GM18520 (cell line): Measurements from ENCODE around the gene RBPJ.

Experiments used
- ATAC-seq: cut with Tn5 transposase; IDR thresholded peaks from one replicate; pipeline ENCODE4 v1.9.1; 2021; ENCODE audit not compliant: unreplicated experiment

The RBPJ gene

GRCh38 chr4:26484032-26484515 is 163.3 kb downstream of the RBPJ start:
- no peak for ATAC-seq

- no peak for ATAC-seq
Observed at GRCh38 chr4:26484516-26484915, 163.7 kb downstream of the RBPJ start.
